Measurements from ENCODE around the gene CALHM6. TPM values are rescaled to one million over a fixed set of nuclear protein-coding genes. Genes with fewer than 3 reads are reported as not detected.
"Not testable (repeated sequence)": the region's sequence is repeated elsewhere in the genome, so short reads cannot be mapped to it uniquely, and the experiment has no call there.

Gene CALHM6
- total RNA-seq, 1 experiment from 2014 or later = not detected

- DNase-seq (ENCODE audit: low read depth in 1 of 2, low spot score in 2 of 2) = no peak
- H3K4me1 ChIP-seq (replicated peaks) = no peaks in the 10 kb centered on the region
- H3K27me3 ChIP-seq (replicated peaks) = peaks cover 7% of the 10 kb centered on the region; the same call in 1 of the 2 replicates
- no peaks in the 10 kb centered on the region for H3K9me3 ChIP-seq (replicated peaks)
- no peak overlapping the region for H3K4me3 ChIP-seq
- H3K27ac ChIP-seq = no peak overlapping the region
- H3K36me3 ChIP-seq = no peaks in the 10 kb centered on the region
Observed at GRCh38 chr6:116471531-116471930, 10.4 kb downstream of the CALHM6 start.

- no peak overlapping the region for H3K4me3 ChIP-seq
- peaks cover 12% of the 10 kb centered on the region; the same call in 1 of the 2 replicates for H3K27me3 ChIP-seq (replicated peaks)
- DNase-seq (ENCODE audit: low read depth in 1 of 2, low spot score in 2 of 2) = no peak
- no peak overlapping the region for H3K27ac ChIP-seq
- H3K4me1 ChIP-seq (replicated peaks) = no peaks in the 10 kb centered on the region
- no peaks in the 10 kb centered on the region for H3K9me3 ChIP-seq (replicated peaks)
- H3K36me3 ChIP-seq = no peaks in the 10 kb centered on the region
Observed at GRCh38 chr6:116472706-116473105, 11.5 kb downstream of the CALHM6 start.

DNA sequence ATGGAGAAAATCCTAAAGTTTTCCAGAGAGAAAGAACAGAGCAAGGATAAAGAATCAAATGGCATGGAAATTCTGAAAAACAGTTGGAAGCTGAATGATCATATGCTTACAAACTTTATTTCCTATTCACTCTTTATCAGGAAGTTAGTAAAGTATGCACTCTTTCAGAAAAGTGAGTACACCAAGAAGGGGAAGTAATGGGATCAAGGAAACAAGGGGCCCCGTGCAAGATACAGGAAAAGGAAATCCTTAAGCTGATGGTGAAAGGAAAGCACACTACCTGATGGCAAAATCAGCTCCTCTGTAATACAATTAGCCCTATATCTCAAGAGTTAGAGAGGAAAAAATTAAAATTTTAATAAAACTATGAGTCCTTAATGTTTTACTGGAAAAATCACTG lies 14.0 kb downstream of the CALHM6 start:
- H3K4me1 ChIP-seq (replicated peaks) = no peaks in the 10 kb centered on the region
- H3K9me3 ChIP-seq (replicated peaks) = no peaks in the 10 kb centered on the region
- no peak overlapping the region for H3K27ac ChIP-seq
- H3K36me3 ChIP-seq = no peaks in the 10 kb centered on the region
- no peak overlapping the region for H3K4me3 ChIP-seq
- DNase-seq (ENCODE audit: low read depth in 1 of 2, low spot score in 2 of 2) = no peak
- peaks cover 9% of the 10 kb centered on the region; the same call in 1 of the 2 replicates for H3K27me3 ChIP-seq (replicated peaks)

DNA sequence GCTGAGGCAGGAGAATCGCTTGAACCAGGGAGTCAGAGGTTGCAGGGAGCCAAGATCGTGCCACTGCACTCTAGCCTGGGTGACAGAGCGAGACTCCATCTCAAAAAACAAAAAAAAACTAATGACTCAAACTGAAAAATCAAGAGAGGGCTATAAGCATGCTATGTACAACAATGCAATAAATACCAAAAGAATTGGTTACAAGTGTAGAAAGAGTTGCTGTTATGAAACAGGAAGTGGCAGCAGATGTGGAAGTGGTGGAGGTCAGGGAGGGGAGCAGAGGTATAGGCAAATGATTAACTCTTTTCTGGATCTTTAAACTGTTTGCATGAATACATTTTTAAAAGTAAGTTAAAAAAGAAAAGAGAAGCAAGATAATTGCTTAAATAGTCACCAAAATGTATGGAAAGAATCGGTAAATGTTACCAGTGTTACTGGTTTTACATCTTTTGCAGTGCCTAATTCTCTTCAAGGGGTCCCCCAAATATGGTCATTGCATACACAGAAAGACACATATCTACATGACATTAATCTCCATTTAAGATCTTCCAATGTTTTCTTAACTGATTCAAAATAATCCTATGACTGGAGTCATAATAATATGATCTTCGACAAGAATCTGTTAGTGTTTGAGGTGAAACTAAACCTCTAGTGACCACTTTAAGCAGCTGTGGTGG lies 15.0 kb downstream of the CALHM6 start:
- DNase-seq (ENCODE audit: low read depth in 1 of 2, low spot score in 2 of 2) = no peak
- H3K4me1 ChIP-seq (replicated peaks) = no peaks in the 10 kb centered on the region
- 0 out of 2 replicates have a peak, but pooled peaks cover 9% of the 10 kb centered on the region for H3K27me3 ChIP-seq (replicated peaks)
- no peaks in the 10 kb centered on the region for H3K36me3 ChIP-seq
- H3K4me3 ChIP-seq = no peak overlapping the region
- H3K27ac ChIP-seq = no peak overlapping the region
- H3K9me3 ChIP-seq (replicated peaks) = no peaks in the 10 kb centered on the region

- H3K4me1 ChIP-seq (replicated peaks) = no peaks in the 10 kb centered on the region
- H3K36me3 ChIP-seq = no peaks in the 10 kb centered on the region
- no peaks in the 10 kb centered on the region for H3K9me3 ChIP-seq (replicated peaks)
- DNase-seq (ENCODE audit: low read depth in 1 of 2, low spot score in 2 of 2) = no peak
- H3K27ac ChIP-seq = no peak overlapping the region
- H3K4me3 ChIP-seq = no peak overlapping the region
- peaks cover 9% of the 10 kb centered on the region for H3K27me3 ChIP-seq (replicated peaks)
Observed at GRCh38 chr6:116482780-116483179, 21.6 kb downstream of the CALHM6 start.

DNA sequence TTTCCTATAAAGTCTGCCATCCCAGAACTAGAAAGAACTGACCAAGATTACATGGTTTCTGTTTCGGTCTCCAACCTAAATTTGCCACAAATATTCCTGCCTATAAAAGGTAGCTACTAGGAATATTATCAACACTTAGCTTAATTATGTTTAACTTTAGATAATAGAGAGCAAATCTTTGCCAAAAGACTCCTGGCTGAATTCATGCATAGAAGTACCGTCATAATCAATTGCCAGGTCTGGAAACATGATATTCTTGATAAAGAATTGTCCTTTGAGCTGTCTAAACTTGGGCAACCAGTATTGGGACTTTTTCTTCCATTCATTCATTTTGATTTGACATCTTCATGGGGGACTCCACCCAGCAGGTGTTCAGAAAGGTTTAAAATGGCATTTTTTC lies 22.4 kb downstream of the CALHM6 start:
- Histone ChIP-seq H3K4me1 (replicated peaks) (no peaks in the 10 kb centered on the region), H3K4me3 (no peak overlapping the region), H3K36me3 (no peaks in the 10 kb centered on the region), H3K9me3 (replicated peaks) (no peaks in the 10 kb centered on the region), H3K27ac (no peak overlapping the region), H3K27me3 (replicated peaks) (peaks cover 9% of the 10 kb centered on the region)
- no peak for DNase-seq (ENCODE audit: low read depth in 1 of 2, low spot score in 2 of 2)

DNA sequence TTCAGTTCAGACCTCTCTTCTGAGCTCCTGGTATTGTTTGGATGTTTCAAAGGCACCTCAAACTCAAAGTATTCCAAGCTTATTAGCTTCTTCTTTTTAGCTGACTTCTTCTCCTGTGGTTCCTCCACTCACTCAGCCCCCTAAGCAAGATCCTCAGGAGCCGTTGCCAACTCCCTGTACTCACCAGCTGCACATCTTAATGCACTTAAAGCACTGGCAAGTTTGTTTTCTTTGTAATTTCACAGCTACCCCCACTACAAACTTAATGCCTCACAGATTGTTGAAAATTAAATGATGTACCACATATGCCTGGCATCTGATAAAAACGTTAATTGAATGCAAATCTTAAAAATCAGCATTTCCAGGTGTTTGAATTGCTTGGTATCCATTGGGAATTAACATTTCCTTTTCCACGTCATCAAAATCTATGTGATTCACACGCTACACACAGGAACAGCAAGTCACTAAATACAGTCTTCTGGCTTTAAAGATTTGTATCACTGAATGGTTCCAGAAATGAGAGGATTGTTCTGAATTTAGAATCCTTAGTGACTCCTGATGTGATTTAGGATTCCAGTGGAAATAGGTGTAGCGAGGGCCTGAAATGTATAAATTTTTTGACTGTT lies 24.5 kb downstream of the CALHM6 start:
- peaks cover 9% of the 10 kb centered on the region for H3K27me3 ChIP-seq (replicated peaks)
- no peaks in the 10 kb centered on the region for H3K36me3 ChIP-seq
- H3K4me3 ChIP-seq = no peak overlapping the region
- H3K4me1 ChIP-seq (replicated peaks) = no peaks in the 10 kb centered on the region
- DNase-seq (ENCODE audit: low read depth in 1 of 2, low spot score in 2 of 2) = no peak
- H3K9me3 ChIP-seq (replicated peaks) = no peaks in the 10 kb centered on the region
- H3K27ac ChIP-seq = no peak overlapping the region

DNA sequence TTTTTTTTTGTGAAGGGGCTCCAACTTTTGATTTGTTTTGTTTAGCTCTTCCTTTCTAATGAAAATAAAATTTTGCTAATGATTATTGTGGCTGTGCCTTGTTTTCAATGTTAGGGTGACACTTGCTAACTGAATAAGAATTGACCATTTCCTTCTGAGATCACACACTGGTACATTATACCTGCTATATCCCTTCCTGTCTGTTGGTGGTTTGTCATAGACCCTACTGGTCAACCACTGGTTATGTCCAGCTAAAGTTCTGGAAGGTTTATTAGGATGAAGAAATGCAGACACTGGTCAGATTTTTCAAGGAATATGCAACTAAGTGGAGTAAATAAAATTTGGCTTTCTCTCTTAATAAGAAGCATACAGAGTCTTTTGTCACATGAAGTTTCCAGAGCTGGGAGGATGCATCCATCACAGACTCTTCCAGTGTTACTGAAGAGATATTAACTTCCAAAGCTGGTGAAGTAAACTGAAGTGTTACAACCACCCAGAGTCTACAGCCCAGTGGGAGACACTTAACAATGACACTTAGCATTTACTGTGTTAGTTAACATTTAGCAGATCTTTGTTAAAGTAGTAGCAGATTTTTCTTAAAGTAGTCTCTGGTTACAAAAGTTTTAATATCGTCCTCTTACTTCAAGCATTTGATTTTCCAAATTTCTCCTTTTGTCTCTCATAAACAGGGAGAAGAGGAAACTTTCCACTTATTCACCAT lies 30.6 kb downstream of the CALHM6 start:
- H3K27ac ChIP-seq = no peak overlapping the region
- H3K9me3 ChIP-seq (replicated peaks) = no peaks in the 10 kb centered on the region
- H3K4me1 ChIP-seq (replicated peaks) = no peaks in the 10 kb centered on the region
- no peaks in the 10 kb centered on the region for H3K27me3 ChIP-seq (replicated peaks)
- H3K4me3 ChIP-seq = no peak overlapping the region
- no peak for DNase-seq (ENCODE audit: low read depth in 1 of 2, low spot score in 2 of 2)
- H3K36me3 ChIP-seq = no peaks in the 10 kb centered on the region

DNA sequence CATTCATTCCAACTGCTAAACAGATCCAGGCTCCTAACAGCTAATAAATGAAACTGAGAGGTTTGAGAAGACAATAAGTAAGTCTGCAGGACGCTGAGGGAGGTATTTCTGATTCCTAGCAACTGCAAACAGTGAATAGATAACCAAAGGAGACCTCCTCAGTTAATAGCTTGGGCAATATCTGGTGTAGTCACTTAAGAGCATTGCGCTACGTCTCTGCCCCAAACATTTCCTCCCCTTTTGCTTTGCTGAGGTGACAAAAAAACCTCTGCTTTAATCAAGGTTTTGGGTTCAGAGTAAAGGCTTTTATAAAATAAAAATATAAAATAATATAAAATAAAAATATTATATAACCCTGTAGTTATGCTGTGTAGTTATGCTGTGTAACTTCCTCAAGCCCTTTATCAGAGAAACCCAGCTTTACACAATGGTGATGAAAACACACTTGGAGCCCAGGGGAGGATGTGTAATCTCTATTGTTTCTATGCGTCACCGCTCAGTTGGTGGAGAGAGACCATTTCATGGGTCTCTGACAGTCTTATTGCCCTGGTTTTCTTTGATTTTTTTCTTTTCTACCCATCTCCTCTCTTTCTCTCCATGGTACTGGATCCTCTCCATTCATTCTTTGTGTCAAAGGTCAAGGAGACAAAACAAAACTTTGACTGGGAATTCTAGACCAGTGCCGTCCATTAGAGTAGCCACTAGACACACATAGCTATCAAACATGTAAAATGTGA lies 31.3 kb downstream of the CALHM6 start:
- Histone ChIP-seq H3K36me3 (no peaks in the 10 kb centered on the region), H3K27ac (no peak overlapping the region), H3K9me3 (replicated peaks) (no peaks in the 10 kb centered on the region), H3K4me1 (replicated peaks) (no peaks in the 10 kb centered on the region), H3K27me3 (replicated peaks) (no peaks in the 10 kb centered on the region), H3K4me3 (no peak overlapping the region)
- DNase-seq (ENCODE audit: low read depth in 1 of 2, low spot score in 2 of 2) = no peak

DNA sequence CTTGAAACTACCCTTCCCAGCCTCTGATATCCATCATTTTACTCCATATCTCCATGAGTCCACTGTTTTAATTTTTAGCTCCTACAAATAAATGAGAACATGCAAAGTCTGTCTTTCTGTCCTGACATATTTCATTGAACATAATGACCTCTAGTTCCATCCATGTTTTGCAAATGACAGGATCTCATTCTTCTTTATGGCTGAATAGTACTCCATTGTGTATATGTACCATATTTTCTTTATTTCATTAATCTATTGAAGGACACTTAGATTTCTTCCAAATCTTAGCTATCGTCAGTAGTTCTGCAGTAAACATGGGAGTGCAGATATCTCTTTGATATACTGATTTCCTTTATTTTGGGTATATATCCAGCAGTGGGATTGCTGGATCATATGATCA lies 34.0 kb downstream of the CALHM6 start:
- H3K27me3 ChIP-seq (replicated peaks); DNase-seq (ENCODE audit: low read depth in 1 of 2, low spot score in 2 of 2); H3K4me1 ChIP-seq (replicated peaks); H3K4me3 ChIP-seq; H3K27ac ChIP-seq; H3K36me3 ChIP-seq; H3K9me3 ChIP-seq (replicated peaks): not testable (repeated sequence)

DNA sequence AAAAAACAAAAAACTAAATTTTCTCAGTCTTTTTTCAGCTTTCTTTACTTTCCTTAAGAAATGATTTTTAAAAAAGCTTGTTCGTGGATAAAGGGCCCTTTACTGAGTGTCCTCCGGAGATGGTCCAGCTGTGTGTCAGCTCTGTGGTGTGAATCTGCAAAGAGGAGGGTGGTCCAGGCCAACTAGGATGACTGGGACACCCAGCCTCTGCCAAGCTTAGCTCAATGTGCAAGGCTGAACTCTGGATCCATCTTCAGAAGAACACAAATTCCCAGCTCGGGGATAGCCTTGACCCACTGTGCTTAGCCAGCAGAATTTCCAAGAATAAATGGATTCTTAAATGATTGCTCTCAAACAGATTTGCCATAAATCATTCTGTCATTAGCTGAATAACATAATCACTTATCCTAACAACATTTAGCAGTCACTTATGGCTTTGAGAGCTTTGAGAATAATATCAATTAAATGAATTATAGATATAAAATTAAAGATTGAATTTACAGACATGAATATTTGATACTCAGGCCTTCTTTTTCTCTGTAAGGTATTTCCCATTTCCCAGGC lies 36.0 kb downstream of the CALHM6 start:
- DNase-seq (ENCODE audit: low read depth in 1 of 2, low spot score in 2 of 2) = no peak

GRCh38 chr6:116500969-116501433 lies 39.8 kb downstream of the CALHM6 start:
- Histone ChIP-seq H3K4me1 (replicated peaks) (no peaks in the 10 kb centered on the region; the same call in 1 of the 2 replicates), H3K9me3 (replicated peaks) (no peaks in the 10 kb centered on the region), H3K36me3 (no peaks in the 10 kb centered on the region), H3K4me3 (no peak overlapping the region), H3K27ac (no peak overlapping the region), H3K27me3 (replicated peaks) (no peaks in the 10 kb centered on the region)
- DNase-seq (ENCODE audit: low read depth in 1 of 2, low spot score in 2 of 2) = no peak

More for the DNA sequence above, 36.0 kb downstream of the CALHM6 start:
- Histone ChIP-seq H3K4me1 (replicated peaks) (no peaks in the 10 kb centered on the region; the same call in 1 of the 2 replicates), H3K36me3 (no peaks in the 10 kb centered on the region), H3K9me3 (replicated peaks) (no peaks in the 10 kb centered on the region), H3K27me3 (replicated peaks) (no peaks in the 10 kb centered on the region), H3K27ac (no peak overlapping the region), H3K4me3 (no peak overlapping the region)

DNA sequence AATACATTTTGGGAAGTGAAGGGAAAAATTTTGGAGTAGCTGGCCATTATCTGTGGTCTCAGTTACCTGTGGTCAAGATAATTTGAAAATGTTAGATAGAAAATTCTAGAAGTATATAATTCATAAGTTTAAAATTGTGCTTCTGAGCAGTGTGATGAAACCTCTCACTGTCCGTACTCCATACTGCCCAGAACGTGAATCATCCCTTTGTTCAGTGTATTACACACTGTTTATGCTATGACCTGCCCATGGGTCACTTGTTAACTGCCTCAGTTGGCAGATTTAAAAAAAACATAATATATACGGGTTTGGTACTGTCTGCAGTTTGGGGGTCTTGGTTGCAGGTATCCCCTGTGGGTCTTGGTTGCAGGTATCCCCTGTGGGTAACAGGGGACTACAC lies 46.1 kb downstream of the CALHM6 start:
- no peaks in the 10 kb centered on the region for H3K27me3 ChIP-seq (replicated peaks)
- no peaks in the 10 kb centered on the region for H3K36me3 ChIP-seq
- peaks cover 12% of the 10 kb centered on the region; the same call in 1 of the 2 replicates for H3K4me1 ChIP-seq (replicated peaks)
- H3K9me3 ChIP-seq (replicated peaks) = no peaks in the 10 kb centered on the region; the same call in 1 of the 2 replicates
- no peak overlapping the region for H3K27ac ChIP-seq
- no peak overlapping the region for H3K4me3 ChIP-seq
- DNase-seq (ENCODE audit: low read depth in 1 of 2, low spot score in 2 of 2) = no peak
